Stimulated activated CD4-positive, alpha-beta T cell treated with anti-CD3 and anti-CD28 coated beads, TNF-alpha, amount 100 ng/mL, for 48 hours (primary cell): ENCODE results near the gene NVL.
"Not testable (repeated sequence)": the region's sequence is repeated elsewhere in the genome, so short reads cannot be mapped to it uniquely, and the experiment has no call there.

Source experiments
- DNase-seq, 3 donors: peaks; one replicate each; pipeline ENCODE4 v3.0.0-alpha.2; 2020; ENCODE audit warnings: low read depth in 3 of 3

NVL gene

GRCh38 chr1:224338150-224338838 is 8.3 kb upstream of the NVL start:
- no peak for DNase-seq

- no peak for DNase-seq
Observed at GRCh38 chr1:224333939-224334786, 4.2 kb upstream of the NVL start.

DNA sequence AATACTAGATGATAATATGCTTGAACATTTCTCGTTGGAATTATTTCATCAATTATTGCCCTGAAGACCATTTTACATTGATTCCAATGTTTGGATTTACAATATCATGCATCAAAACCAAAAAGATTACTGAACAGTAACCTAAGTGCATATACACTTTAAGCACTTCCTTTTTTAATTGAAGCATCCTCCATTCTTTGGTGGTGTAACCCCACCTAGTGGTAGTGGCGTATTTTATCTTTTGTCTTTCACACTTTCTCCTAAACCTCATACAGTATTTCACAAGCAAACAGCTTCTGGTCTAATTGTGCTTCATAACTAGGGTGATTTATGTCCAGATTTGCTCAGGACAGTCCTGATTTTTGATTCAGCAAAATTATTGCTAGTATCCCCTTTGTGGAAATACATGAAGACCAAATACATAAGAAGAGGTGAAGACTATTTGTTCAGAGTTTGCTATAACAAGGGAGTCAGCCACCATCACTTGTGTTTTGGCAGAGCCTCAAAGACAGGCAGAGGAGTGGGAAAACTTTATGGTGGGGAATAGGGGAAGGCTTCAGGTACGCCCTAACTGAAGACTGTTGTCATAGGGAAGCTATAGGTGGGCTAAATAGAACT is 3.4 kb upstream of the NVL start:
- DNase-seq, result no peak

- no peak for DNase-seq
Observed at GRCh38 chr1:224331824-224332223, 1.9 kb upstream of the NVL start.

- no peak for DNase-seq
Observed at GRCh38 chr1:224331326-224331725, 1.4 kb upstream of the NVL start.

- DNase-seq, result no peak
Observed at GRCh38 chr1:224329484-224329841, 509 bp downstream of the NVL start.

GRCh38 chr1:224328644-224329043 is 1.3 kb downstream of the NVL start:
- DNase-seq, result no peak

DNA sequence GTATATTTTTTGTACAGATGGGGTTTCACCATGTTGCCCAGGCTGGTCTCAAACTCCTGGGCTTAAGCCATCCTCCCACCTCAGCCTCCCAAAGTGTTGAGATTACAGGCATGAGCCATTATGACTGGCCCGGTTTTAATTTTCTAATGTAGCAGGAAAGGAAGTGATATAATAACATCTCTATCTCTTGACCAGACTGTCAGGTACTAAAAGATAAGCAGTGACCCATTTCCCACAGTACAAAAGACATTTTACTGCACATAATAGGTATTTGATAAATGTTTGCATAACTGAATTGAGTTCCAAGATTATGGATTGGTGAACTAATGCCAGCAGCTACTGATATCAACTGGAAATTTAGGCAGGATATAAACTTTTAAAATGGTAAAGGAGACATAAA is 4.0 kb downstream of the NVL start:
- DNase-seq, result no peak

- DNase-seq, result no peak
Observed at GRCh38 chr1:224321706-224322105, 8.3 kb downstream of the NVL start.

GRCh38 chr1:224317383-224318045 is 12.5 kb downstream of the NVL start:
- DNase-seq, result no peak

GRCh38 chr1:224312025-224312424 is 17.9 kb downstream of the NVL start:
- no peak for DNase-seq

- DNase-seq, result not testable (repeated sequence)
Observed at GRCh38 chr1:224311503-224311902, 18.5 kb downstream of the NVL start.

- no peak for DNase-seq
Observed at GRCh38 chr1:224308064-224308463, 21.9 kb downstream of the NVL start.

GRCh38 chr1:224304767-224305166 is 25.2 kb downstream of the NVL start:
- DNase-seq, result no peak

- DNase-seq, result no peak
Observed at GRCh38 chr1:224302947-224303346, 27.0 kb downstream of the NVL start.

DNA sequence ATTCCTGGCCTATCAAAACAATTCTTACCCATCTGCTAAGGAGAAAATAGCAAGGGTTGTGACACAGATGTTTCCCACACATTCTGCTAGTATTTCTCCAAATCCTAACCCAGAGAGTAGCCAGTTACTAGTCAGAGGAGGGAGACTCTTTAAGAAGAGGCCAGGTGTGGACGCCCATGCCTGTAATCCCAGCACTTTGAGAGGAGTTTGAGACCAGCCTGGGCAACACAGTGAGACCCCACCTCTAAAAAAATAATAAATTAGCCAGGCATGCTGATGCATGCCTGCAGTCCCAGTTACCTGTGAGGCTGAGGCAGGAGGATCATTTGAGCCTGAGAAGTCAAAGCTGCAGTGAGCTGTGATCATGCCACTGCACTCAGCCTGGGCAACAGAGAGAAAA is 28.6 kb downstream of the NVL start:
- DNase-seq, result no peak

GRCh38 chr1:224300346-224300745 is 29.6 kb downstream of the NVL start:
- DNase-seq, result no peak

- DNase-seq, result no peak
Observed at GRCh38 chr1:224298346-224299330, 31.3 kb downstream of the NVL start.

GRCh38 chr1:224294775-224295174 is 35.2 kb downstream of the NVL start:
- DNase-seq, result no peak

DNA sequence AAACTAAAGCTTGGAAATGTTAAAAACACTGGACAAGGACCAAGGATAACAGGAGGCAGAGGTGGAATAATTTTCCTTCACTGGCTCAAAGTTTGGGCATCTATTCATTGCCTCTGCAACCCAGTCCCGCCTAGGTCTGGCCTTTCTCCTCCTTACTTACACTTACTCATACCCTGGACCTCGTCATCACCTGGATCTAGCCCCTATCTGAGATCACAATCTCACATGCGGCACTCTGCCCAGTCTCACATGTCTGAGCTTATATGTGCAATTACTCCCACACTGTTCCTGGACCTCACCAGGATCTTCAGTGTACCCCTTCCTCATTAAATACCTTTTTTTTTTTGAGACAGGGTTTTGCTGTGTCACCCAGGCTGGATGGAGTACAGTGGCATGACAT is 37.6 kb downstream of the NVL start:
- no peak for DNase-seq

DNA sequence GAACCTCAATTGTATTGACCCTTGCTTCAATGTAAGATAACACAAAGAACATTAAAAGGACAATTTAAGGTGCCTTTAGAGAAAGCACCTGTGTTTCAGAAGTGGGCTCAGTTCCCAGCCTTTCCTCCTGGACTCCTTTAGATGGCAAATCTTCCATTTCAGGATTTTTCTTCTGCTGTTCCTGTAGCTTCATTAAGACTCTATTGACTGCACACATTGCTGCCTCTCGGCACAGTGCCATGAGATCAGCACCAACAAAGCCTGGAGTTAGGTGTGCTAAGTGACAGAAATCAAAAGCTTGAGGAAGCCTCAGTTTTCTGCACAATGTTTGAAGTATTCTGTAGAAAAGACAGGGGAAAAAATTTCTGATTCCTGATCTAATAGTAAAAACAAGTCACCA is 40.6 kb downstream of the NVL start:
- DNase-seq, result no peak
